Left lobe of liver (tissue), 2 donors: ENCODE measurements around the gene UPK3BL2. TPM values are rescaled to one million over a fixed set of nuclear protein-coding genes. Genes with fewer than 3 reads are reported as not detected.
"Not testable (repeated sequence)": the region's sequence is repeated elsewhere in the genome, so short reads cannot be mapped to it uniquely, and the experiment has no call there.

Experiments used
- ATAC-seq: fragments of 200-7000 bp; cut with Tn5 transposase; one replicate; pipeline ENCODE4 v1.9.1; 2020; ENCODE audit warnings: mild to moderate bottlenecking, moderate library complexity
- DNase-seq: peaks from one replicate; pipeline ENCODE4 v3.0.0-alpha.2; 2020; ENCODE audit warnings: low spot score
- total RNA-seq: library from RNA; stranded (reverse); gene quantifications from one replicate; pipeline ENCODE4 v1.2.1, GENCODE V29; 2021
- donor health status: DM: no; HTN: no; CAD: no; lungs with moderate emphysema.
- donor health status: DM: no; HTN: yes; CAD: no.

The UPK3BL2 gene
- total RNA-seq, 1 donor from 2014 or later = 8.5 TPM

DNA sequence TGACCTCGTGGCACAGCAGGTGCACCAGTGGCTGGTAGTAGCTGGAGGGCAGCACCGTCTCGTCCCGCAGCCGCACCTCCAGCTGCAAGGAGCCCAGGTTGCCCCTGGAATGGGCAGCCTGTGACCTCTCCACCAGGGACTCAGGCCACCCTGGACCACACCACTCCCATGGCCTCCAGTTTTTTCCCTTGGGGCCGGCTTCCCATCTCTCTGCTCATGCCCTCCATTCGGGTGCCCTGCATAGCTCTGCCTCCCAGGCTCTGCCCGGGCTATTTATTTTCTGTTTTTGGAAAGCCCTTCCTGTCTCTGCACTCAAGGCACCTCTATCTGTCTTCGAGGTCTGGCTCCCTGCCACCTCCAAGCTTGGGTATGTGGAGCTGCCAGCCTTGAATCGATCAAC is 46.6 kb downstream of the UPK3BL2 start:
- ATAC-seq, DNase-seq: not testable (repeated sequence)

DNA sequence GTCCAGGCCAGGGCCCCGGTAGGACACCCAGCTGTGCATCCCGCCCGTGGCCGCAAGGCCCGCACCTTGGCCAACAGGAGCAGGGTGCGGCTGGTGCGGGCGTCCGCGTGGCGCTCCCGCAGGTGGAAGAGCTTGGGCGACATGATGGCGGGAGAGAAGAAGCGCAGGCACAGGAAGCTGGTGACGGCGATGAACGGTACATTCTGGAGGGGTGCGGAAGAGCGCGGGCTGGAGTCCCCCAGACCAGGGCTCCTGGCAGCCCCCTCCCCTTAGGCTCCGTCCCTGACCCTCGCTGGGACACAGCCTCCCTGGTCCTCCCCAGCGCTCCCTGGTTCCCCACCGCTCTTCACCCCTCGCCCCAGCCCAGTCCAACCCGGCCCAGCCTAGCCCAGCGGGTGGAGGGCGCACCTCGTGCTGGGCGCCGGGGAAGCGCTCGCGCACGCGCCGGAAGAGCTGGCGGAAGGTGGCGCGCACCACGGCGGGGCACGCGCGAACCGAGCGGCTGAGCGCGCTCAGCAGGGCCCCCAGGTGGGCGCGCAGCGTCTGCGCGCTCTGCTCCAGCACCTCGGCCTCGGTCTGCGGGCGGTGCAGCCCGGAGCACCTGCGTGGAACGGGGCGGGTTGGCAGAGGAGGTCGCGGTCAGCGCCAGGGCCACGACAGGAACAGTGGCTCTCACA is 48.9 kb downstream of the UPK3BL2 start:
- ATAC-seq = peak; percentile 52
- not testable (repeated sequence) for DNase-seq

DNA sequence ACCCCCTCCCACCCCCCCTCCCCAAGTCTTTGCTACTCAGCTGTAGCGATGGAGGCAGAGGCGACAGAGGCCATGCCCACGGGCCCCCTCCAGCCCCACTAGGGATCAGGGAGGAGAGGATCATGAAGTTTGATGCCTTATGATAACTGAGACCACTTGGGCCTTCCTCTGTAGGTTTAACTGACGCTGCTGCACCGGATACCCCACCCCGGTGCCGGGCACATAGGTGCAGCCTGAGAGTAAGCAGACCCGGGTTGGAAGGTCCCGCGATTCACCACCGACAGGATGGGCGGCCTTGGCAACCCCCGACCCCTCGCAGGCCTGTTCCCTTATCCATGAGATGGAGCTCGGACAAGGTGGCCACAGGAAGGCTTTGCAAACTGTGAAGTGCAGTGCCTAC is 49.5 kb downstream of the UPK3BL2 start:
- ATAC-seq, DNase-seq: not testable (repeated sequence)

DNA sequence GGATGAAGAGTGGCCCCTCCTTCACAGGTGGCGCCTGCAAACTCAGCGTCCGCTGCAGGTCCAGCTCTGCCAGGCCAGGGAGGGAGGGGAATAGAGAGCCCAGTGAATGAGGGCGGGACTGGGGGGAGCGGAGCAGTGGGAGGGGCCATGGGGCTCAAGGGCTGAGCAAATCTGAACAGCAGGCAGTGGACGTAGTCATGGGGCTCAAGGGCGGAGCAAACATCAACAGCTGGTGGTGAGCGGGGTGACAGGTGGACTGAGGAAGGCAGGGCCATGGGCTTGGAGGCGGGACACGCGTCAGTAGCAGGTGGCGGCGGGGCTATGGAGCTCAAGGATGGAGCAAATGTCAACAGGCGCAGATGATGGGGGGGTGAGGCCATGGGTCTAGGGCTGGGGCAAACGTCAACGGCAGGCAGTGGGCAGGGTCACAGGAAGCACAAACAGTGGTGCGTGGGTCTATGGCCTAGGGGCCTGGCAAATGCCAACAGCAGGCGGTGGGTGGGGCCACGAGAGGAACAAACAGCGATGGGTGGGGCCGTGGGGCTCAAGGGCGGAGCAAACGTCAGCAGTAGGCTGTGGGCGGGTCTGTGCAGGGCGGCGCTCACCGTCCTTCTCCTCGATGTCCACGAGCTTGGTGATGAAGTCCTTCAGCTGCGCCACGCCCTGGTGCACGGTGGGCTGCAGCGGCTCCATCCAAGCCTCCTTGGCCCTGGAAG is 50.1 kb downstream of the UPK3BL2 start:
- not testable (repeated sequence) for DNase-seq
- ATAC-seq = peak; percentile 70

DNA sequence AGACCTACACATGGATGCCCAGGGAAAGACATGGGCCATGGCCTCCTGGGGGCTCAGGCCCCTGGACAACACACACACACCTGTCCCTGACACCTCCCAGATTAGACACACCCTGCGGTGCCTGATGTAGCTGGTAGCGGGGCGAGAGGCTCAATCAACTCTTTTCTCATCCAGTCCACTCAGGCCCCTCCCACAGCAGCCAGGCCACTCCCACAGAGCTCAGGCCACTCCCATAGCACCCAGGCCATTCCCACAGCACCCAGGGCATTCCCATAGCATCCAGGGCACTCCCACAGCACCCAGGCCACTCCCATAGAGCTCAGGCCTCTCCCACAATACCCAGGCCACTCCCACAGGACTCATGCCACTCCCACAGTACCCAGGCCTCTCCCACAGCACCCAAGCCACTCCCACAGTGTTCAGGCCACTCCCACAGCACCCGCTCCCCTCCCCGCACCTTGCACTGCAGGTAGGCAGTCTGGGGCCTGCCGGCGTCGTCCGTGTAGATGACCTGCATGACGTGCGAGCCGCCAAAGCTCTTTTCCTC is 52.9 kb downstream of the UPK3BL2 start:
- DNase-seq = peak; percentile 51
- peak; percentile 59 for ATAC-seq

Other genes with a start within 250 kb of the UPK3BL2 start
- gene SPDYE6, start 187.3 kb downstream of the UPK3BL2 start, total RNA-seq = not detected
- 10.8 TPM for gene PRKRIP1, start 147.3 kb downstream of the UPK3BL2 start, total RNA-seq
- 1.9 TPM for gene ORAI2, start 110.1 kb downstream of the UPK3BL2 start, total RNA-seq
- 8.3 TPM for gene ALKBH4, start 78.8 kb downstream of the UPK3BL2 start, total RNA-seq
- 16.4 TPM for gene LRWD1, start 78.7 kb downstream of the UPK3BL2 start, total RNA-seq
- gene POLR2J, start 64.8 kb downstream of the UPK3BL2 start, total RNA-seq = 29.9 TPM
- gene RASA4B, start 25.9 kb downstream of the UPK3BL2 start, total RNA-seq = 2.9 TPM
- not detected for gene SPDYE2, start 7.5 kb upstream of the UPK3BL2 start, total RNA-seq
- gene POLR2J3, start 28.9 kb upstream of the UPK3BL2 start, total RNA-seq = 15.1 TPM
- gene RASA4, start 73.1 kb upstream of the UPK3BL2 start, total RNA-seq = 10.7 TPM
- gene UPK3BL1, start 99.1 kb upstream of the UPK3BL2 start, total RNA-seq = 10.0 TPM
- gene SPDYE2B, start 106.6 kb upstream of the UPK3BL2 start, total RNA-seq = not detected
- 3.7 TPM for gene POLR2J2, start 128.0 kb upstream of the UPK3BL2 start, total RNA-seq
- 8.2 TPM for gene FAM185A, start 205.3 kb upstream of the UPK3BL2 start, total RNA-seq